BE2C (cell line): ENCODE data around the gene ALKBH5.

Experiments used
- DNase-seq: peaks from one replicate; pipeline ENCODE4 v3.0.0-alpha.2; 2020
- H3K27me3 ChIP-seq: fragments of 250-450 bp; sonication (Bioruptor Pico); 2 replicates; pipeline ENCODE4 v1.5.1; 2020; ENCODE audit warnings: mild to moderate bottlenecking
- H3K36me3 ChIP-seq: fragments of 250-450 bp; sonication (Bioruptor Pico); 2 replicates; pipeline ENCODE4 v1.5.1; 2020; ENCODE audit warnings: mild to moderate bottlenecking
- H3K4me1 ChIP-seq: fragments of 250-450 bp; sonication (Bioruptor Pico); 2 replicates; pipeline ENCODE4 v1.5.1; 2020
- H3K4me3 ChIP-seq: 2 replicates; pipeline ENCODE4 v1.5.1; 2011; ENCODE audit warnings: low read depth, low read length
- H3K9me3 ChIP-seq: fragments of 250-450 bp; sonication (Bioruptor Pico); 2 replicates; pipeline ENCODE4 v1.5.1; 2020
- CTCF ChIP-seq: IDR thresholded peaks from 2 replicates; pipeline ENCODE4 v1.5.1; 2012; ENCODE audit warnings: mild to moderate bottlenecking, low read depth, low read length

The ALKBH5 gene

GRCh38 chr17:18145811-18146210, 37.8 kb upstream of the ALKBH5 start:
- no peak overlapping the region for H3K4me3 ChIP-seq

GRCh38 chr17:18146259-18146658, 37.4 kb upstream of the ALKBH5 start:
- H3K36me3 ChIP-seq = no peaks in the 10 kb centered on the region

More at GRCh38 chr17:18145811-18146210, 37.8 kb upstream of the ALKBH5 start:
- Histone ChIP-seq H3K9me3 (no peaks in the 10 kb centered on the region), H3K27me3 (no peaks in the 10 kb centered on the region), H3K4me1 (no peaks in the 10 kb centered on the region), H3K36me3 (no peaks in the 10 kb centered on the region)
- no peak for DNase-seq
- no peak for TF ChIP-seq CTCF

GRCh38 chr17:18146980-18147379, 36.6 kb upstream of the ALKBH5 start:
- no peak for TF ChIP-seq CTCF
- H3K27me3 ChIP-seq = no peaks in the 10 kb centered on the region
- no peaks in the 10 kb centered on the region for H3K9me3 ChIP-seq
- no peaks in the 10 kb centered on the region for H3K4me1 ChIP-seq
- DNase-seq = no peak
- H3K36me3 ChIP-seq = no peaks in the 10 kb centered on the region
- no peak overlapping the region for H3K4me3 ChIP-seq

More at GRCh38 chr17:18146259-18146658, 37.4 kb upstream of the ALKBH5 start:
- no peak overlapping the region for H3K4me3 ChIP-seq
- DNase-seq = no peak
- no peaks in the 10 kb centered on the region for H3K4me1 ChIP-seq
- TF ChIP-seq CTCF = no peak
- no peaks in the 10 kb centered on the region for H3K27me3 ChIP-seq
- H3K9me3 ChIP-seq = no peaks in the 10 kb centered on the region

- no peak for DNase-seq
- Histone ChIP-seq H3K4me3 (no peak overlapping the region), H3K36me3 (no peaks in the 10 kb centered on the region), H3K9me3 (no peaks in the 10 kb centered on the region), H3K4me1 (no peaks in the 10 kb centered on the region), H3K27me3 (no peaks in the 10 kb centered on the region)
- TF ChIP-seq CTCF = no peak
These were observed 35.0 kb upstream of the ALKBH5 start for GRCh38 chr17:18148586-18148985.

- H3K27me3 ChIP-seq = no peaks in the 10 kb centered on the region
- no peaks in the 10 kb centered on the region for H3K9me3 ChIP-seq
- no peak overlapping the region for H3K4me3 ChIP-seq
- no peaks in the 10 kb centered on the region for H3K36me3 ChIP-seq
- no peak for TF ChIP-seq CTCF
- DNase-seq = no peak
- H3K4me1 ChIP-seq = no peaks in the 10 kb centered on the region
These were observed 32.3 kb upstream of the ALKBH5 start for GRCh38 chr17:18151290-18151689.

GRCh38 chr17:18155179-18155578, 28.4 kb upstream of the ALKBH5 start:
- H3K4me3 ChIP-seq = no peak overlapping the region
- TF ChIP-seq CTCF = no peak

More at GRCh38 chr17:18155179-18155578, 28.4 kb upstream of the ALKBH5 start:
- no peaks in the 10 kb centered on the region for H3K27me3 ChIP-seq
- DNase-seq = no peak
- no peaks in the 10 kb centered on the region for H3K9me3 ChIP-seq
- no peaks in the 10 kb centered on the region for H3K4me1 ChIP-seq
- no peaks in the 10 kb centered on the region for H3K36me3 ChIP-seq
